ENCODE results near the gene BBX.

- TF ChIP-seq POLR2A (IDR thresholded peaks at IDR 0.05) (no peak), CTCF (IDR thresholded peaks at IDR 0.05) (no peak)
Measured at GRCh38 chr3:107508331-107508730, 14.4 kb upstream of the BBX start.

Data from thyroid gland (tissue), 4 donors.